Measurements from ENCODE around the gene ECM1.

The ECM1 gene

GRCh38 chr1:150548632-150549495, 41.0 kb downstream of the ECM1 start, which contains the start of gene ADAMTSL4:
TSS of gene ADAMTSL4 (plus strand) at chr1:150549408. CDS start at chr1:150552289, 2,881 bp downstream.
- DNase-seq (ENCODE audit: low read depth): peak; percentile 62
- peak within 1 kb of the TSS; percentile 52 for H3K4me3 ChIP-seq (ENCODE audit: low read length)
- no peak for TF ChIP-seq CTCF (IDR thresholded peaks at IDR 0.05; ENCODE audit: insufficient read depth, low read depth, low read length, missing control alignments)

- H3K4me3 ChIP-seq (ENCODE audit: low read length): peak overlapping the region; percentile 52
- DNase-seq (ENCODE audit: low read depth): no peak
- TF ChIP-seq CTCF (IDR thresholded peaks at IDR 0.05; ENCODE audit: insufficient read depth, low read depth, low read length, missing control alignments): peak; percentile 32
Measured at GRCh38 chr1:150549496-150550221, 41.8 kb downstream of the ECM1 start.

GRCh38 chr1:150550222-150551050, 42.5 kb downstream of the ECM1 start:
- H3K4me3 ChIP-seq (ENCODE audit: low read length): peak overlapping the region; percentile 52
- DNase-seq (ENCODE audit: low read depth): no peak
- TF ChIP-seq CTCF (IDR thresholded peaks at IDR 0.05; ENCODE audit: insufficient read depth, low read depth, low read length, missing control alignments): no peak

GRCh38 chr1:150551051-150551783, 43.3 kb downstream of the ECM1 start:
- no peak for TF ChIP-seq CTCF (IDR thresholded peaks at IDR 0.05; ENCODE audit: insufficient read depth, low read depth, low read length, missing control alignments)
- no peak overlapping the region for H3K4me3 ChIP-seq (ENCODE audit: low read length)
- DNase-seq (ENCODE audit: low read depth): no peak

- no peak overlapping the region for H3K4me3 ChIP-seq (ENCODE audit: low read length)
- TF ChIP-seq CTCF (IDR thresholded peaks at IDR 0.05; ENCODE audit: insufficient read depth, low read depth, low read length, missing control alignments): no peak
- DNase-seq (ENCODE audit: low read depth): no peak
Measured at GRCh38 chr1:150551784-150552127, 43.8 kb downstream of the ECM1 start.
